NCI-H510A treated with DMSO at 0.1 percent for 48 hours (cell line): ENCODE results near the gene TMCC2.
"Not testable (repeated sequence)": the region's sequence is repeated elsewhere in the genome, so short reads cannot be mapped to it uniquely, and the experiment has no call there.

Experiments
- DNase-seq: peaks from one replicate; lab custom pipeline; 2025; lab: John Stamatoyannopoulos, UW

TMCC2 gene

DNA sequence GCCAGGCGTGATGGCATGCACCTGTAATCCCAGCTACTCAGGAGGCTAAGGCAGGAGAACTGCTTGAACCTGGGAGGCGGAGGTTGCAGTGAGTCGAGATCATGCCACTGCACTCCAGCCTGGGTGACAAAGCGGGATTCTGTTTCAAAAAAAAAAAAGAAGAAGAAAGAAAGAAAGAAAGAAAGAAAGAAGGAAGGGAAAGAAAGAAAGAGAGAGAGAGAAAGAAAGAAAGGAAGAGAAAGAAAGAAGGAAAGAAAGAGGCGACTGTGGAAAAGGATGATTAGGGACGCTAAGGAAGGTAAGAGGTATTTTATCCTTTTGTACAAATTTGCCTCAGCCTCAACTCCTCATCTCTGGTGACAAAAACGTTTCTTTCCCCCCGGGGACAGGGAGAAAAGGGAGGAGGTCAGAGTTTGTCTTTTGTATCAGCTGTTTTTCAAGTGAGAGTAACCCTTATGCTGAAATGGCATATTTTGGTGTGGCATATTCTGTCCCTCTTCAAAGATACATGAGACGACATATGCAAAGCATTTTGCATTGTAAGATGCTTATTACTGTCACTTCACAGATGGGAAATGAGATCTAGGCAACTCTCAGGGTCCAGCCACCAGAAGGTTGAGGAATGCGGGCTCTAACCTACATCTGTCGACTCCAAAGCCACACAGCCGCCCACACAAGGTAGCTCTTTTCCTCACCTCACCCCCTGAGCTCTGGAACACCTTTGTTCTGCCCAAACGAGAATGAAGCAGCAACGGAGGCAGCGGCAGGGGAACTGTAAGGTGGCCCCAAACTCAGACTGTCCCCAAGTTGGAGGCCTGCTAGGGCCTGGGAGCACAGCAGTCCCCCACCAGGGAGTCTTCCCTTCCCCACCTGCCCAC lies 55.8 kb downstream of the TMCC2 start:
- DNase-seq, result no peak

GRCh38 chr1:205284420-205285144 lies 56.8 kb downstream of the TMCC2 start:
- DNase-seq, result peak; percentile 96

DNA sequence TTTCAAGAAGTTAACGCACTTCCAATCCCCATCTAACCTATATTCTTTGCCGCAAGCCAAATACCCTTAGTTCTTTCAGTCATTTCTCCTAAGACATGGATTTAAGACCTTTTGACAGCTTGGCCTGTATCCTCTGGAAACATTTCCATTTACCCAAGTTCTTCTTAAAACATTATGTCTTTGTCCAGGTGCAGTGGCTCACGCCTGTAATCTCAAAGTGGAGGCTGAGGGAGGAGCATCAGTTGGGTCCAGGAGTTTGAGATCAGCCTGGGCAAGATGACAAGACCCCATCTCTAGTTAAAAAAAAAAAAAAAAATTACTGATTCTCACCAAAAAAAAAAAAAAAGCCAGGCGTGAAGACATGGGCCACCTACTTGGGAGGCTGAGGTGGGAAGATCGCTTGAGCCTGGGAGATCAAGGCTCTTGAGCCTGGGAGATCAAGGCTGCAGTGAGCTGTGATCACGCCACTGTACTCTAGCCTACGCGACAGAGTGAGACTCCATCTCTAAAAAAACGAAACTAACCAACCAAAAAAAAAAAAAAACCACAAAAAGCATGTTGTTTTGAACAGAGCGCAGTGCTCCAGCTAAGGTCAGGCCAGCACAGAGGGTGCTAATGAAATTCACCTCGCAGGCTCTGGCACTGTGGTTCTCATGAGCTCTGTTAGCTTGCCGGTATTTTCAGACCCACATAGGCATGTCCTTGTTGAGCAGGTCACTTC lies 57.8 kb downstream of the TMCC2 start:
- no peak for DNase-seq

- DNase-seq, result no peak
These were observed 58.7 kb downstream of the TMCC2 start for GRCh38 chr1:205286335-205286950.

- DNase-seq, result no peak
These were observed 59.3 kb downstream of the TMCC2 start for GRCh38 chr1:205287076-205287475.

GRCh38 chr1:205287767-205288559 lies 60.2 kb downstream of the TMCC2 start:
- no peak for DNase-seq

- no peak for DNase-seq
These were observed 63.9 kb downstream of the TMCC2 start for GRCh38 chr1:205291596-205291995.

GRCh38 chr1:205293350-205294074 lies 65.8 kb downstream of the TMCC2 start:
- no peak for DNase-seq

GRCh38 chr1:205294175-205294917 lies 66.6 kb downstream of the TMCC2 start:
- DNase-seq, result no peak

- no peak for DNase-seq
These were observed 67.2 kb downstream of the TMCC2 start for GRCh38 chr1:205294934-205295333.

GRCh38 chr1:205296154-205296553 lies 68.4 kb downstream of the TMCC2 start:
- DNase-seq, result no peak

DNA sequence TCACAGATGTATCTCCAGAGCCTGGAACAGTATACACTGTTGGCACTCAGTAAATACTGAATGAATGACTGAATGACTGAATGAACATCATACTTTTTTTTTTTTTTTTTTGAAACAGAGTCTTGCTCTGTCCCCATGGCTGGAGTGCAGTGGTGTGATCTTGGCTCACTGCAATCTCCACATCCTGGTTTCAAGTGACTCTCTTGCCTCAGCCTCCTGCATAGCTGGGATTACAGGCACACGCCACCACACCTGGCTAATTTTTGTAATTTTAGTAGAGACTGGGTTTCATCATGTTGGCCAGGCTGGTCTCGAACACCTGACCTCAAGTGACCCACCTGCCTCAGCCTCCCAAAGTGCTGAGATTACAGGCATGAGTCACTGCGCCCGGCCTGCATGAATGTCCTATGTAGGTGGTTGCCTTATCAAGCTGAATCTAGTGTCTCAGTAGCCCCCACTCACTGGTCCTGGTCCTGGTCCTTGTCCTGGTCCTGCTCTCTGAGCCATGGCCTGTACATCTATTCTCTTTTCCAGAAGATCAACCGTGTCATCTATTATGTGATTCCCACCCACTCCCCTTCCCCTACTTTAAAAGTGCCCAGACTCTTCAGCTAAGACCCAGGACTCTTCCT lies 69.9 kb downstream of the TMCC2 start:
- not testable (repeated sequence) for DNase-seq

GRCh38 chr1:205298191-205298994 lies 70.6 kb downstream of the TMCC2 start:
- DNase-seq, result peak; percentile 42

DNA sequence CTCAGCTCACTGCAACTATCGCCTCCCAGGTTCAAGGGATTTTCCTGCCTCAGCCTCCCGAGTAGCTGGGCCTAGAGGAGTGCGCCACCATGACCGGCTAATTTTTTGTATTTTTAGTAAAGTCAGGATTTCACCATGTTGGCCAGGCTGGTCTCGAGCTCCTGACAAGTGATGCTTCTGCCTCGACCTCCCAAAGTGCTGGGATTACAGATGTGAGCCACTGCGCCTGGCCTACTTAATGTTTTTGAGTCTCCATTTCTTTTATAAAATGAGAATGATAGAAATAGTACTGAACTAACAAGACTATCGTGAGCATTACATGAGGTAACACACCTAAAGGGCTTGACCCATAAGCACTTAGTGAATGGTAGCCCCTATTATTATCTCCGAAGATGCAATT lies 72.4 kb downstream of the TMCC2 start:
- no peak for DNase-seq

- peak; percentile 83 for DNase-seq
These were observed 73.6 kb downstream of the TMCC2 start for GRCh38 chr1:205301205-205301821.

DNA sequence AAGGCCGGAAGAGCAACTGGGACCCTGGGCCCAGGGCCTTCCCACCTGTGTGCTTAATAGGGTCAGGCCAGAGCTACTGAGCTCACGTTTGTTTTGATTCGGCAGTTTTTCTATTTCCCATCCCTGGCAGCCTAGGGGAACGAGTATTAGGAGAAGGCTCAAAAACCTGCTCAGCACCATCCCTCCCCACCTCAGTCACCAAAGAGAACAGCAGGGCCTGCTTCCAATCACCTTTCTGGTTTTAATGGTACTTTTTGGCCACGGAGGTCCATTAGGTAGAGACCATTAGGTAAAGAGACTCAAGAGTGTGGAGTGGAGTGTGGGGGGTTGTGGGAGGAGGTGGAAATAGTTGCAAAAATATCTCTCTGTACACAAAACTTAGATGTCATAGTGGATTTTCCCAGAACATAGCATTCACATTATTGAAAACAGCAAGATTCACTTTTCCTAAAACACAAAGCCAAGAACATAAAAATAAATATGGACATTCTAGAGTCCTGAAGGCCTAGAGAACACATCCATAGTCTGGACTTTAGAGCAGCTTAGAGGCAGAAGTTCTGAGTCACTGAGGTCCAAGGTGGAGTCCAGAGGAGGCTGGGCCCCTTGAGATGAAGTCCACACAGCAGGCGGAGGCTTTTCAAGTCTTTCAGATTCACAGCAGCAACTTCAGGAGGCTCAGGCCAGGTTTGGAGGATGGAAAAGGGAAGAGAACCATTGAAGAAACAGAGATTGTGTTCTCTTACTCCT lies 74.3 kb downstream of the TMCC2 start:
- no peak for DNase-seq

DNA sequence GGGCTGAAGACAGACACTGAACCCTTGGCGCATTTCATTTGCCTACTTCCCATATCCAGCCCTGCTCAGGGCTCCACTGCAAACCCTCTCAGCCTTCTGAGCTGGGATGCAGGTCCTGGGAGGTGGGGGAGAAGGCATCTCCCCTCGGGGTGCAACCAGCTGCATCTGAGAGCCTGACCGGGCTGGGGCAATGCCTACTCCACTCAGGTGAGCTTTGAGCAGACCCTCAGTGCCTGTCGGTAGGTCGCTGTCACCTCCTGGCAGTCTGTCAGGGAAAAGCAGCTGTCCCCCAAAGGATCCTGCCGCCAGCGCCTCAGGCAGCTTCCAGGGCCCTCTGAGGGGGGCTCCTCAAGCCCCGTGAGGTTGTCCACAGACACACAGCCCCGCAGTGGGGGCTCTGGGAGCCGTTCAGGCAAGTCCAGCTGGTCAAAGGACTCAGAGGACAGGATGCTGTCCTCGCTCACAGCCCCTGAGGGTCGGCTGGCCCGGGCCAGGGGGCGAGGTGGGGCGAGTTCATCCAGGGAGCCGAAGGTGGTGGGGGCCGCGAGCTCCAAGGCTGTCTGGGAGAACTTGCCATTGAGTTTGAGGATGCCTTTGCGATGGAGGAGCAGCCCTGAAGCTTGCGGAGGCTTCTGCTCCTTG lies 75.6 kb downstream of the TMCC2 start:
- DNase-seq, result no peak
